HG02763 (cell line): ENCODE measurements around the gene PRR35.

Experiments used
- ATAC-seq: cut with Tn5 transposase; IDR thresholded peaks from one replicate; pipeline ENCODE4 v1.9.1; 2021; ENCODE audit warnings: mild to moderate bottlenecking, moderate library complexity; ENCODE audit not compliant: unreplicated experiment

Gene PRR35

DNA sequence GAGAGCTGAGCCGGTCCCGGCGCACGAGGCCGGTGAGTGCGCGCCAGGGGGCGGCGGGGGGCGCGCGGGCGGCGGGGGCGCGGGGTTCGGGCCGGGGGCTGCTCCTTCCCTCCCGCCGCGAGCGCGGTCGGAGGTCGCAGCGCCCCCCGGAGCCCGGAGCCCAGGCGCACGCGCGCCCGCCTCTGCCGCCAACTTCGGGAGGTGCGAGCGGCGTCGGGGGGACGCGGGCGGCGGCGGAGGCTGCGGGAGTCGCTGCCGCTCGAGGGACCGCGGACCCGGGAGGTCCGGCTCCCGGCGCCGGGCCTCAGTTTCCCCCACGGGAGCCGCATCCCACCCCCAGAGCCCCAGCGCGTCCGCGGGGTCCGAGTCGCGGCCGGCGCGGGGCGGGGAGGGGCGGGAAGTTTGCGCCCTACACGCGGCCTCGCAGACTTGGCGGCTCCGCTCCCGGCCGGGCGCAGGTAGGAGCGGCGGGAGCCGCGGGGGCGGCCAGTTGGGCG is at the start of gene PRR35:
Gene PRR35, plus strand, starts transcription at position 191 of the 497 bp plus-strand sequence. CDS start 2,901 bp downstream, outside the sequence.
- ATAC-seq, result no peak

- no peak for ATAC-seq
Measured at GRCh38 chr16:512802-513201, 47.4 kb upstream of the PRR35 start.

GRCh38 chr16:513950-514349 is 46.2 kb upstream of the PRR35 start:
- ATAC-seq, result no peak

DNA sequence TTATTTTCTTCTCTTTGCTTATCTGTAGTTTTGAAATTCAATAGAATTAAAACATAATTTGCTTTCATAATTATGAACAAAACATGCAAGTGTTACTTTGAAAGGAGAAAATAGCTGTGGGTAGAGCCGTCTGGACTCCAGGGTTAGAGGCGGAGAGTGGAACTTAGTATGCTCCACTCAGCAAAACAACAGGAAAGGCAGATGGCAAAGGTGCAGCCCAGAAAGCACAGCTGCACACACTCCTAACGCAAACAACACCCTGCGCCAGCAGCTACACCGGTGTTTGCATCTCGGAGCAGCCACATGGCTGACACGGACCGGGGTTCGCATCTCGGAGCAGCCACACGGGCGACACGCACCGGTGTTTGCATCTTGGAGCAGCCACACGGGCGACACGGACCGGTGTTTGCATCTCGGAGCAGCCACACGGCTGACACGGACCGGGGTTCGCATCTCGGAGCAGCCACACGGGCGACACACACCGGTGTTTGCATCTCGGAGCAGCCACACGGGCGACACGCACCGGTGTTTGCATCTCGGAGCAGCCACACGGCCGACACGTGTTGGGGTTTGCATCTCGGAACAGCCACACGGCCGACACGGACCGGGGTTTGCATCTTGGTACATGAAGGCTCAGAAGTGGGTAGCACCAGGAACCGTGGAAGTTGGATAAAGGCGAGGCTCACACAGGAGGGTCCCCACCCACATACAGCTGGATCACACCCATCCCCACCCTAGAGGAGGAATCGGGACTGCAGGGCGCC is 44.8 kb upstream of the PRR35 start:
- no peak for ATAC-seq

DNA sequence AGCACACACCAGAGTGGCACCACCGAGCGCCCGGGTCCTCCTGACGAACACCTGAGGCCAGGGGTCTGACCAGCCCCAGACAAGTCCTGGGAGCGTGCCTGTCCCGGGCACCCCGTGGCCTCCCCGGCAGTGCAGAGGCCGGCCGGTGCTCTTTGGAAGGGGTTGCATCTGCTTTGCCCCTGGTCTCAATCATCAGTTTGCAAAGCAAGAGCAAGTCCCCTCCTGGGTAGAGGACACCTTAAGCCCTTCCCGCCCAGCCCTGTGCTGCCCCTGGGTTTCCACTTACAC is 44.3 kb upstream of the PRR35 start:
- no peak for ATAC-seq

- no peak for ATAC-seq
Measured at GRCh38 chr16:516301-516700, 43.9 kb upstream of the PRR35 start.

GRCh38 chr16:518858-519257 is 41.3 kb upstream of the PRR35 start:
- no peak for ATAC-seq

DNA sequence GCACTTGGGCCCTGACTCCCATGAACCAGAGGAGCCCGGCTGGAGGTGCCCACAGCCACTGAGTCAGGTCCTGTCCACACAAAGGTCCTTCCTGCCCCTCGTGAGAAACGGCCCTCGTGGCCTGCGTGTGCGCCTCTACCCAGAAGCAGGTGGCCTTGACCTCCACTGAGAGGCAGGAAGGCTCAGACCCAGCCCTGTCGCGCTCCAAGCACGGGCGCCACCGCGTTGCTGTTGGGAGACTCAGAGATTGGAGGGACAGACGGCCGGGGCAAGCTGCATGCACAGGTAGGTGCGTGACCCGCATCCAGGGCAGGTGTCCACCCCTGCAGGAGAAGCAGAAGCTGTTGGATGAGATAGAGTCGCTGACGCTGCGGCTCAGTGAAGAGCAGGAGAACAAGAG is 40.8 kb upstream of the PRR35 start:
- ATAC-seq, result no peak

- no peak for ATAC-seq
Measured at GRCh38 chr16:519841-520687, 40.1 kb upstream of the PRR35 start.

DNA sequence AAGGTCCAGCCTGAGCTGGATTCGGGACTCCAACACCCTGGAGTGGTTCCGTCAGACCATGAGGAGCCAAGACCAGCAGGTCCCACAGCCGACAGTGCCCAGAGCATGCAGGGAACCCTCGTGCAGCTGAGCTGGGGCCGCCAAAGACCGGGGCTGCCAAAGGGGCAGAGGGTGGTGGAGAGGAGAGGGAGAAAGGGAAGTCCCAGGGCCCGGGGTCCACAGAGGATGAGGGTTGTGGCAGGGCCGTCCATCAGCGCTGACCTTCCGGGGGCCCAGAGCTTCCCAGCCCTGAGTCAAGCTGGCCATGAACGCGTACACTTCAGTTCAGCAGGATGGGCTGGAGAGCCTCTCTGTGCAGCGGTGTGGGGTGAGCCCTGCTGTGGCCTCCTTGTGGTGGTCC is 39.3 kb upstream of the PRR35 start:
- no peak for ATAC-seq

DNA sequence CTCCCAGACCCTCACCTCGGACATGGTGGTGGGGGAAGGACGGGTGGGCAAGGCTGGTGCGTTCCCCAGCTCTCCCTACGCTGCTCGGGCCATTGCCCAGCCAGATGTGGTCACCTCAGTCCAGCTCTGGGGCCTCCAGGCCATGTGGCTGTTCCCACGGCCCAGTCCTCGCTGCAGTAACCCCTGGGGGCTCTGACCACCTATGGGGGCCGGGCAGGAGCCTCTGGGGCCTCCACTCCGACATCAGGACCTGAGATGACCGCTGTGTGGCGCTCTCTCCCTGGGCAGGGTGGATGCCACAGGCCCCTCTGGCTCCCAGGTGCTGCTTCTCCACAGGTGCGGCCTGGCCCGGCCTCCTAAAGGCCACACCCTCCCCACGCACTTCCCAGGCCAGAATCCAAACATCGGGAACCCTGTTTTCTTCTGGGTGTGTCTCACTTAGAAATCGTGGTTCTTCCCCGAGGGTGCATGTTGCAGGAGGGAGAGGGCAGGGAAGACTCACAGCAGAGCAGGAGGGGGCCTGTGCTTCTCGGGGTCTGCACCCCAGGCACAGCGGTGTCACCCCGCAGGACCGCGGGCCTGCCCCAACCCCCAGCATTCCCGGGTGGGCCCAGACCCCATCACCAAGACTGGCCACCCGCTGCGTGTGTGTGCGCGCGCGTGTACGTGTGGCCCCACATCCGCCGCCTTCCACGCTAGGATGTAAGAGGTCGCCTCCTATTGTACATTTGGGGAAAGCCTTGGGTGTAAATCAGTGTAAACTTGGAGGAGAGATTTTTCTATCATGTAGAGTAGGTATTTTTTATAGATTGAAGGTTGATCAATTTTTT is 38.6 kb upstream of the PRR35 start:
- no peak for ATAC-seq

GRCh38 chr16:522320-523096 is 37.7 kb upstream of the PRR35 start:
- ATAC-seq, result no peak

DNA sequence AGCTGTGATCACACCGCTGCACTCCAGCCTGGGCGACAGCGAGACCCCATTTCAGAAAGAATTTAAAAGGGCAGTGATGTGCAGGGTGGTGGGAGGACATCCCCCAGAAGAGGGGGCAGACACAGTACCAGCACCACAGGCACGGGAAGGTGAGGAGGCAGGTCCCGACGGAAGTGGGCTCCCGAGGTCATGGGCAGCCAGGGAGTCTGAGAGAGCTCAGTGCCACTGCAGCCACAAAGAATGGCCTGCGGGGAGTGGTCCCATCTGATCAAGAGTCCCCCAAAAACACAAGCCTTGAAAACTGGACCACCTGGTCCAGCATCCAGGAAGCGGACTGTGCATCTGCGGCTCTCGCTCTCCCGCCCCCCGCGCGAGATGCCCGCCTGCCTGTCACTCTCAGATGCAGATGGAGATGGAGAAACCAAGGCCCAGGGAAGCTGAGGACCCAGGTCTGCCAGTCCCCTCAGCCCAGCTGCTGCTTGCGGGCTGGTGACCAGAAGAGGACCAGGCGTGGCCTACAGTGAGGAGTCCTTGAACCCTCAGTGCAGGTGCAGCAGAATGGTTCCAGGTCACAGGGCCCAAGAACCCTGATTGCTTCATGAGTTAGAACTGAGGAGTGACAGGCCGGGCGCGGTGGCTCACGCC is 37.0 kb upstream of the PRR35 start:
- no peak for ATAC-seq

GRCh38 chr16:524274-525040 is 35.7 kb upstream of the PRR35 start:
- no peak for ATAC-seq

GRCh38 chr16:525123-525519 is 35.1 kb upstream of the PRR35 start:
- ATAC-seq, result no peak

DNA sequence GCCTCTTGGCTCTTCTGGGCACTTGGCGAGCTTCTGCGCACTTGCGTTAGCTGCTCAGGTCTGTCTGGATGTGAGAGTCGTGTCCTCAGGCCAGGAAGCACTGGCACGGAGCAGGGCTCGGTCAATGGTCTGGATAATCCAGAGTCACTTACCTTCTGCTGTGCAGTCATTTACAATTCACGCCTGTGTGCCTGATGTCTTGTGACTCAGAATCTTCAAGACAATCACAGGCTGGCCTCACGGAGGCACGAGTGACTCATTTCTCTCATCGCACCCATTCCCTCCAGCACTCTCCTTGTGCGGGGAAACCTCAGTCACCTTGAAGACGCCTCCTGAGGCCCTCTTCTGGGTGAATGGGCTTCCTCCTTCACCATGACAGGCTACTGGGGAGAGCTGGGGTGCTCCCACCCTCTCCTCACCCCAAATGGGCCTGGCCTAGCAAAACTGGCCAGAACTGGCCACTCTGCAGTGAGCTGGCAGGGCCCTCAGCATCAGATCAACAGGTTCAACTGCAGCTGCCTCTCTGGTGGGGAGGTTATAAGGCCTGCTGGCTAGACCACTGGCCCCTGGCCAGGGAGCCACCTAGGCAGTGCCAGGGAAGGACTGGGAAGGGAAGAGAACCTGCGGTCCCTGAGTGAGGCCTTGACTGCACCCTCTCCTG is 34.5 kb upstream of the PRR35 start:
- ATAC-seq, result no peak

DNA sequence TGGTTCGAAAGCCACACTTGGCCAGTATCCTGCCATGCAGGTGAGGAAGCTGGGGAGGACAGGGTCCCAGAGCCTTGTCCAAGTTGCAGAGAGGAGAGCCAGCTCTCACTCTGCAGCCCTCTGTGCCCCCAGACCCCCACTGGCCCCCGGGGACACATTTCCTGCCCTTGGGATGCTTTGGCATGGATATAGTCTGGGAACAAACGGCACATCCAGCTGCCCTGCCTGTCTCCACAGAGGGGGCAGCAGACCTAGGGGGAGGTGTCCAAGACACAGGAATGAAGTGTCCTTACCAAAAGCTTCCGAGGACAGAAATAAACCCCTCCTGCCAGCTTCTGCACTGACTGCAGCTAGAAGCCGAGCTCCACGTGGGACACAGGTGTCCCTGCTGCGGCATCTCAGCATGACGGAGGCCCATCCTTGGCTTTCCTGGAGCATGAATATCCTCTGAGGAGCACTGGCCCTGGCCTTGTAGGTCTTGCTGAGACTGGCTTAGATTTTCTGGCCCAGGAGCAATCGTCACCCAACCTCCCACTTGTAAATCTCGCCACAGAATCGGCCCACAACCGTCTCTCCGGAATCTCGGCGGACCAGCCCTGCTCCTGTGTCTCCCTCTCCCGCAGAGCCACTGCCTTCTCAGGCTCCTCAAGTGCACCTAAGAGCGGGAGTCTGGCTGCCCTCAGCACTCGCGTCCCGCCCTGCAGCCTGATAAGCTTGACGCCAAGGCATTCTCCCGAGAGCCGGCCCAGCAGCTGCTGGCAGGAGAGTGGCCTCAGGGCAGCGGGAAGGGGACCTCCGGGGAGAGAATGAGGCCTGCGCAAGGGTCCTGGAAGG is 33.8 kb upstream of the PRR35 start:
- no peak for ATAC-seq
